Measurements from ENCODE around the gene SLC12A7. TPM values are rescaled to one million over a fixed set of nuclear protein-coding genes. Genes with fewer than 3 reads are reported as not detected.

Gene SLC12A7
- total RNA-seq, 4 donors from 2014 or later, result 18.8 to 28.7 (median 24.5) TPM

- no peak overlapping the region for H3K4me3 ChIP-seq
- TF ChIP-seq EP300 (IDR thresholded peaks at IDR 0.05), result no peak
- no peak for TF ChIP-seq POLR2A (IDR thresholded peaks at IDR 0.05)
- TF ChIP-seq CTCF (IDR thresholded peaks at IDR 0.05), result no peak
- no peak for TF ChIP-seq POLR2AphosphoS5 (IDR thresholded peaks at IDR 0.05)
- WGBS, 2 donors (ENCODE audit: low coverage in 1 of 2), result 67 to 80% methylated on average over 2 to 5 of the region's 29 CpGs
- no peak overlapping the region for H3K27ac ChIP-seq
- no peaks in the 10 kb centered on the region for H3K4me1 ChIP-seq
- no peaks in the 10 kb centered on the region for H3K9me3 ChIP-seq
- H3K36me3 ChIP-seq, result no peaks in the 10 kb centered on the region
- no peaks in the 10 kb centered on the region for H3K27me3 ChIP-seq
- no peak for ATAC-seq
Measured at GRCh38 chr5:1021136-1021968, 90.5 kb downstream of the SLC12A7 start.

- Histone ChIP-seq H3K27me3 (no peaks in the 10 kb centered on the region), H3K4me1 (no peaks in the 10 kb centered on the region), H3K9me3 (no peaks in the 10 kb centered on the region), H3K4me3 (no peak overlapping the region), H3K27ac (no peak overlapping the region), H3K36me3 (no peaks in the 10 kb centered on the region)
- WGBS, 2 donors (ENCODE audit: low coverage in 1 of 2), result 61% methylated on average over 3 of the region's 16 CpGs; no CpG with 5 or more reads in 1 of the 2 donors
- ATAC-seq, result no peak
- TF ChIP-seq POLR2A (IDR thresholded peaks at IDR 0.05), result no peak
- TF ChIP-seq POLR2AphosphoS5 (IDR thresholded peaks at IDR 0.05), result no peak
- TF ChIP-seq EP300 (IDR thresholded peaks at IDR 0.05), result no peak
Measured at GRCh38 chr5:1020452-1020961, 91.4 kb downstream of the SLC12A7 start.

- Histone ChIP-seq H3K9me3 (no peaks in the 10 kb centered on the region), H3K4me1 (no peaks in the 10 kb centered on the region), H3K27me3 (no peaks in the 10 kb centered on the region), H3K27ac (no peak overlapping the region), H3K4me3 (no peak overlapping the region), H3K36me3 (no peaks in the 10 kb centered on the region)
- TF ChIP-seq CTCF (IDR thresholded peaks at IDR 0.05), result no peak
- no peak for TF ChIP-seq POLR2A (IDR thresholded peaks at IDR 0.05)
- no peak for TF ChIP-seq EP300 (IDR thresholded peaks at IDR 0.05)
- no peak for TF ChIP-seq POLR2AphosphoS5 (IDR thresholded peaks at IDR 0.05)
- 69 to 81% methylated on average over 10 to 15 of the region's 37 CpGs for WGBS, 2 donors (ENCODE audit: low coverage in 1 of 2)
- no peak for ATAC-seq
Measured at GRCh38 chr5:1019001-1019905, 92.6 kb downstream of the SLC12A7 start.

DNA sequence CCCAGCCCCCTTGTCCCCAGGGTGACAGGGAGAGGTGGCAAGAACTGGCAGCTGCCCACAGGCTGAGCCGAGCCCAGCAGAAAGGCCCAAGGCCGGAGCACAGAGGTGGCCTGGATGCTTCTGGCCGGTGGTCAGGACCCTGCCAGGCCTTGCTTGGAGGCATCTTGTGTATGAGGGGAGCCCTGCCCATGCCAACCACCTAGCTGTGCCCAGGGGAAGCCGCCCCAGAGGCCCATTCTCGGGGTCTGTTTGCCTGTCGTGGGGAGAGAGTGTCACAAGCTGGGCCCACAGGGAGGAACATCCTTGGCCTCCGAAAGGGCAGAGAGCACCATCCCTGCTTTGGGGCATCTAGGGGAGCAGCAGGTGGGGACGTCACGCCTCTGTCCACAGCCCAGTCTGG, 93.3 kb downstream of the SLC12A7 start:
- no CpG with 5 or more reads among the region's 9 CpGs for whole genome bisulfite sequencing, 2 donors (ENCODE audit: low coverage in 1 of 2)
- H3K36me3 ChIP-seq, result no peaks in the 10 kb centered on the region
- no peak overlapping the region for H3K4me3 ChIP-seq
- no peak overlapping the region for H3K27ac ChIP-seq
- no peaks in the 10 kb centered on the region for H3K4me1 ChIP-seq
- H3K27me3 ChIP-seq, result no peaks in the 10 kb centered on the region
- H3K9me3 ChIP-seq, result no peaks in the 10 kb centered on the region
- TF ChIP-seq POLR2AphosphoS5 (IDR thresholded peaks at IDR 0.05) (no peak), CTCF (IDR thresholded peaks at IDR 0.05) (no peak), POLR2A (IDR thresholded peaks at IDR 0.05) (no peak), EP300 (IDR thresholded peaks at IDR 0.05) (no peak)
- no peak for ATAC-seq
